ENCODE results near the gene C16orf74.

Gene C16orf74

DNA sequence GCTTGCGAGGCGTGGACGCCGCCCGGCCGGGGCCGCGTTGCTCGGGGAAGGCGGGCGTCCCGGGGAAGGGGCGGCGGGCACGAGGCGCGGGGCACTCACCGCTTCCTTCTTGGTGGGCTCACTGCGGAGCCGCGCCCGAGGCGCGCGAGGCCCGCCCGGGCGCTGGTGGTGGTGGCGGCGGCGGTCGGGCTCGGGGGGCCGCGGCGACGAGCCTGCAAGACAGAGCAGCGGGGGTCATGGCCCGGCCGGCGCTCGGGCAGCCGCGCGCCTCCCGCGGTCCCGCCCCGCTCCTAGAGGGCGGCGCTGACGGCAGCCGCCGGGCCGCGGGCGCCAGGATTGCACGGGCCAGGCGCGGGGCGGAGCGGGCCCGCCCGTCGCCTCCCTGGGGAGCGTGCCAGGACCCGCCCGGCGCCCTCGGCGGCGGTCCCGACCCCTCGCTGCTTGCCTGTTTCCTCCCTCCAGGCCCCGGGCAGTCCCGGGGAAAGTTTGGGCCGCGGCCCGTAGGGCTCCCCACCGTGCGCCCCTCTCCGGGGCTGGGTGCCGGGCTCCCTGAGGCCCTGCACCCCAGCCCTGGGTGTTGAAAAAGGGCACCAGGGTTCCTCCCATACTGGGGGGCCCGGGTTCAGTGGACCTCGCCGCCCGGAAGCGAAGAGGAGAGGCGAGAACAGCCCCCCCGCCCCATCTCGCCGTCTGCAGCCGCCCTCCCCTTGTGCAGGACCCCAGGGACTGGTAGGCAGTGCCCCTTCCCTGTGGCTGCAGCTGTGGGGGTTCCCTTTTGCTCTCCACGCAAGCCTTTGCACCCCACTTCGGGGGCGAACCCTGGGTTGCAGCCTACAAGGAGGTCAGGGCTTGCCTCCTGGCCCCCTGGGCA lies at the start of gene C16orf74:
TSS of gene C16orf74 (minus strand) at position 270 of the 871 bp plus-strand sequence. CDS start 15,879 bp downstream, outside the sequence.
- peak; percentile 87 for DNase-seq (ENCODE audit: low spot score)

- no peak for DNase-seq (ENCODE audit: low spot score)
Observed at GRCh38 chr16:85800321-85800669, 49.4 kb upstream of the C16orf74 start.

DNA sequence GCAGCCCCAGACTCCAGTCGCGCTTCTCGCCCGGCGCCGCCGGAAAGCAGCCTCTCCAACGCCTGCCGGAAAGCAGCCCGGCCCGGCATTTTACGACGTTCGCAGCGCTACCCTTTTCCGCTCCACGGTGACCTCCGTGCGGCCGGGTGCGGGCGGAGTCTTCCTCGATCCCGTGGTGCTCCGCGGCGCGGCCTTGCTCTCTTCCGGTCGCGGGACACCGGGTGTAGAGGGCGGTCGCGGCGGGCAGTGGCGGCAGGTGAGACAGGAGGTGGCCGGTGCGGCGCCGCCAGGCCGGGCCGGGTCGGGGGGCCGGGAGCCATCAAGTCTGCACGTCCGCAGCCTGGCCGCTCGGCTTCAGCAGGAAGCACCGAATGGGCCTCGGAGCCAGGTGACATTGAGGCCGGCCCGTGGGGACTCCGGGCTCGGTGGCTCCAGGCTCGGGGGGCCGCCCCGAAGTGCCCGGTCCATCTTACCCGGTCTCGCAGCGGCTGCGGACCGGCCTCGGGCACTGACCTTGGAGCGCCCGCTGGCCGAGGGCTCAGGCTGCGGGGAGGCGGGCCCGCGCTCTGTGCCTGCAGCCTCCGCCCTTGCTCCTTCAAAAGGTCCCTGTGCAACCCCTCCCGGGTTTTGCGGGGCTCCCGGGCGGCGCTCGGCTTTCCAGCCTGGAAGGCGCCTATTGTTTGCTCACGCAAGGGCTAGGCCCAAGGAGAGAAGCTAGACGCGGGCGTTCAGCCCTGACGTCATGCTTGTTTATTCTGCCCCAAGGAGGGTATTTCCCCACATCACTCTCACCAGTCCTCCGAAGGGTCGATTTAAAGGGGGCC lies 48.8 kb upstream of the C16orf74 start, which contains the start of the genes COX4I1 and EMC8:
TSS of gene COX4I1 (plus strand) at position 199 of the 824 bp plus-strand sequence. CDS start 1,511 bp downstream, outside the sequence.
TSS of gene EMC8 (minus strand) at position 48 of the 824 bp plus-strand sequence. CDS start 249 bp downstream, outside the sequence.
- peak; percentile 98 for DNase-seq (ENCODE audit: low spot score)

- DNase-seq (ENCODE audit: low spot score), result peak; percentile 73
Observed at GRCh38 chr16:85798901-85799496, 48.1 kb upstream of the C16orf74 start.

DNA sequence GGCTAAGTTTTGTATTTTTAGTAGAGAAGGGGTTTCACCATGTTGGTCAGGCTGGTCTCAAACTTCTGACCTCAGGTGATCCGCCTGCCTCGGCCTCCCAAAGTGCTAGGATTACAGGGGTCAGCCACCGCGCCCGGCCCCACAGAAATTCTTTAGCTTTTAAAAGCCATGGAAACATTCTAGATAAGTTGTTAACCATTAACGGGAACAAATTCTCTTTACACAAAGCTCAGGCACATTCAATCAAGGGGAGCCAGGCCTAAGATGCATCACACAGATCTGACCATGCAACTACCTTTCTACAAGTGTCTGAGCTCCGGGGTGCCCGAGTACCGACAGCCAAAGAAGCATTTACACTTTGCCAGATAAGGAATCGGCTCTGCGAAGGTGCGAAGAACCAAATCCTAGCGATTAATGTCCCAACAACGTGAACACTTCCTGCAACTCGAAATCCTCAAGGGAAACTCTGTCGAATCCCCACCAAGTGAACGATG lies 47.4 kb upstream of the C16orf74 start:
- no peak for DNase-seq (ENCODE audit: low spot score)

DNA sequence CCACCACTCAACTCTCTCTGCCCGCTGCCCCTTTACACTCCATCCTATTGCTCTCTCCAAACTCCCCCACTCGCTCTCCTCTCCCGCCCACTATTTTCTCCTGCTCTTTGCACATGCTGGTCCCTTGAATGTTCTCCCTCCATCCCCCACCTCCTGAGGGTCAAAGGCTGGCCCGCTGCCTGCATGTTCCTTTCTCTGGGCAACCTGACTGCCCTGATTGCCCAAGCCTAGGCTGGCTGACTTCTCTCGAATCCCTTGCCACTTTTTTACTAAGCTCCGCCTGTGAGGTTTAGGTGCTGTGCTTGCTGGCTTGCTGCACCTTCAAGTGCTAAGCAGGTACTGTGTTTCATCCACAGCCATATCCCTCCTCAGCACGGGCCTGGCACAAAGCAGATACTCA lies 45.7 kb upstream of the C16orf74 start:
- DNase-seq (ENCODE audit: low spot score), result no peak

GRCh38 chr16:85796152-85796551 lies 45.3 kb upstream of the C16orf74 start:
- no peak for DNase-seq (ENCODE audit: low spot score)

- no peak for DNase-seq (ENCODE audit: low spot score)
Observed at GRCh38 chr16:85794696-85795095, 43.8 kb upstream of the C16orf74 start.

- DNase-seq (ENCODE audit: low spot score), result no peak
Observed at GRCh38 chr16:85793662-85794298, 42.9 kb upstream of the C16orf74 start.

- no peak for DNase-seq (ENCODE audit: low spot score)
Observed at GRCh38 chr16:85789773-85790172, 38.9 kb upstream of the C16orf74 start.

GRCh38 chr16:85788819-85789218 lies 37.9 kb upstream of the C16orf74 start:
- no peak for DNase-seq (ENCODE audit: low spot score)

DNA sequence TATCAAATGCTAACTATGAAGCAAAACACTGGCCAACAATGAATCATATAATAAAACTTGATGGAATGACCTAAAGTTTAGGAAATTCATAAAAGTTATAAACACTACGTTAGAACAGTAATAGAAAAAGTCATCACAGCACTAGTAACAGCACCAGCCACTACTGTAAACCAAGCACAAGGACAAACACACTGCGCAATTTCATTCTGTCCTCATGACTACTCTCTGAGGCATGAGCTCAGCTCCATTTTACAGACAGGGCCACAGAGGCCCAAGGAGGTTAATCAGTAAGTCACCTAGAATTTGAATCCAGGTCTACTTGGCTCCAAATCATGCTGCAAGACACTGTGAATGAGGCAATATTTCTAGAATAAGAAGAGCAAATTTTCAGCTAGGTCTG lies 35.0 kb upstream of the C16orf74 start:
- DNase-seq (ENCODE audit: low spot score), result no peak

- no peak for DNase-seq (ENCODE audit: low spot score)
Observed at GRCh38 chr16:85784813-85785212, 33.9 kb upstream of the C16orf74 start.

- DNase-seq (ENCODE audit: low spot score), result no peak
Observed at GRCh38 chr16:85783441-85783840, 32.5 kb upstream of the C16orf74 start.

DNA sequence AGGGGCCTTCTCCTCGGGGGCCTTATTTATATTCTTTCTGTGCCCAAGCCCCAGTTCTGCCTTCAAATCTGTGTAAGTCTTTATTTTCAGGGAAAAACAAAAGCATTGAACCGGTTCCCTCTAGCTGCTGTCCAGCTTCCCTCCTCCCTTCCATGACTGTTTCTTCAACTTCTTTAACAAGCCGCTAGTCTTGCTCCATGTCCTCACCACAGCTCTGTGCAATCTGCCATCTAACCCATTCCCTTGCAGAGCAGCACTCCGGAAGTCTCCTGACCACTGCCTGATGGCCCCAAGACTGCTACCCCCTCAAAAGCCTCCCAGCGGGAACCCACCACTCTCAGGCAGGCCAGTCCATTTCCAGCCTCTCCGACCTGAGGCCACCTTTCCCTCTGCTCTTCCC lies 31.6 kb upstream of the C16orf74 start:
- no peak for DNase-seq (ENCODE audit: low spot score)

- DNase-seq (ENCODE audit: low spot score), result peak; percentile 48
Observed at GRCh38 chr16:85781695-85782370, 30.9 kb upstream of the C16orf74 start.

- DNase-seq (ENCODE audit: low spot score), result no peak
Observed at GRCh38 chr16:85781156-85781555, 30.3 kb upstream of the C16orf74 start.

GRCh38 chr16:85780281-85780680 lies 29.4 kb upstream of the C16orf74 start:
- DNase-seq (ENCODE audit: low spot score), result no peak

DNA sequence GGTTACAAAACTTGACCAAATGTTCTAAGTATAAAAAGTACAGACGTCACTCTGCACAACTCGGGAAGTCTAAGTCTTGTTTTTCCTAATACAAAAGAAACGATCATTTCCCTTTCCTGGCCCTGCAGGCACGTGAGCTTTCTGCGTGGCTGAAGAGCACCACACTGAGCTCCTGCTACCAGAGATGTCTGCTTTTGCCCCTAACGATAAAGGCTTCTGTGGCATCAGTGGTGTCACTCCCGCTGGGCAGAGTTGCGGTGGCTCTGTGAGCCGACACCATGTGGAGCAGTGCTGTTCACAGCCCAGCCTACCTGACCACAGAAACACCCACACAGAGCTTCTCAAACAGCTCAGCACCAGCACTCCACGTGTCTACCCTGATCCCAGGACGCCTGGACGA lies 28.0 kb upstream of the C16orf74 start:
- no peak for DNase-seq (ENCODE audit: low spot score)

- DNase-seq (ENCODE audit: low spot score), result no peak
Observed at GRCh38 chr16:85777583-85778310, 26.9 kb upstream of the C16orf74 start.

Data from iPS-NIHi11 (cell line).